Measurements from ENCODE around the gene ABCA1. TPM values are rescaled to one million over a fixed set of nuclear protein-coding genes. Genes with fewer than 3 reads are reported as not detected.

The ABCA1 gene
- total and polyA plus RNA-seq, 2 of the 4 experiments (the other 2 are of a cell fraction) = 5.8 to 52.2 TPM

DNA sequence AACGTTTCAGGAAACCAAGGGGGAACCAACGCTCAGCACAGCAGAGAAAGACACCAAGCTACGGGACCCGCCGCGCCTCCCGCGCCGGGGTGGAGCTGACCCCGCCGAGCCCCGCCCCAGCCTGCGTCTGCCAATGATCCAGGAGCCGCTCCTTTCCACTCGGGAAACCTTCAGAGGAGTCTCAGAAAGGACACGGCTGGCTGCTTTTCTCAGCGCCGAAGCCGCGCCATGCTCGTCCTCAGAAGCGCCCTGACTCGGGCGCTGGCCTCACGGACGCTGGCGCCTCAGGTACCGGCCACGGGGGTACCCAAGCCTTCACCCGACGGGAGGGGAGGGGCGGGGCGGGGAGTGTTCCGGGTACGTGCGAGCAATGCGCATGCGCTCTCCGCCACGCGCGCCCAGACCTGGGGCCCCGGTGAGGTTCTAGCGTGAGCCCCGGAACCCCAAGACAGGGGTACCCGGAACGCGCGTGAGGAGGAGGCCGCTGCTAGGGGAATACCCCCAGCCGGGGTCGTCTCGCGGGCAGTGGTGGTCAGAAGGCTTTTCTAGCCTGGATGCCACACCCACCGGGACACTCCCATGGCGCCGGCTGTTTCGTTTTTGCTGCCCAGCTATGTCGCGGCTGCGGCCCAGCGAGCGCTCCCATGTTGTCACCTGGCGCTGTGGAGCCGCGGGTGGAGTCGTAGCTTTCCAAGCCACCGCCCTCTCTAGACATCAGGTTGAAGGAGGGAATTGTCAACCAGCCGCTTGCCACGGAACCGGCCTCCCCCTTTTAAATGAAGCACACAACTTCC is 180.2 kb downstream of the ABCA1 start, which contains the start of gene NIPSNAP3A:
TSS of gene NIPSNAP3A (plus strand) at position 119 of the 794 bp plus-strand sequence. CDS start at position 229, 110 bp downstream.
- peak within 1 kb of the TSS; percentile 93 for H2BK5ac ChIP-seq (ENCODE audit: low read depth, low read length, poor library complexity, severe bottlenecking)
- H3K56ac ChIP-seq (ENCODE audit: extremely low read depth, insufficient read depth, low read length) = peak within 1 kb of the TSS; percentile 85
- peak within 1 kb of the TSS; percentile 86 for H4K91ac ChIP-seq (ENCODE audit: insufficient read depth, low read depth, low read length)
- intact Hi-C loops (cut with micrococcal nuclease) = loop anchor here (5.0 kb wide), 1 partner anchor 655 kb away; the partner anchor contains the start of gene SMC2
- H3K27me3 ChIP-seq (ENCODE audit: control insufficient read depth, insufficient read depth, low read length) = no peaks in the 10 kb centered on the region
- CTCF ChIA-PET = no interaction called here
- peak within 1 kb of the TSS; percentile 71 for H3K9ac ChIP-seq (ENCODE audit: low read depth, low read length)
- peak within 1 kb of the TSS; percentile 16; the same call in 1 of the 2 replicates for H2AK5ac ChIP-seq (ENCODE audit: low read depth, low read length)
- H3K18ac ChIP-seq (ENCODE audit: low read depth, low read length) = peak within 1 kb of the TSS; percentile 43
- TF ChIP-seq POLR2A (IDR thresholded peaks at IDR 0.05; ENCODE audit: low read depth, low read length) (peak; percentile 42; the same call in 1 of the 2 replicates), MXI1 (IDR thresholded peaks at IDR 0.05; ENCODE audit: borderline replicate concordance, low read depth, low read length) (peak; percentile 44), FOS (IDR thresholded peaks at IDR 0.05; ENCODE audit: low read depth, low read length) (no peak), MAZ (IDR thresholded peaks at IDR 0.05; ENCODE audit: borderline replicate concordance, low read depth, low read length) (no peak; the same call in 1 of the 2 replicates), MAFK (IDR thresholded peaks at IDR 0.05; ENCODE audit: low read depth, low read length) (no peak), NFE2L2 (IDR thresholded peaks at IDR 0.05; ENCODE audit: low read depth, low read length) (no peak)
- peak within 1 kb of the TSS; percentile 83 for H3K27ac ChIP-seq (ENCODE audit: insufficient read depth, low read length)
- H3K9me1 ChIP-seq (ENCODE audit: insufficient read depth, low read length) = no peaks in the 10 kb centered on the region
- H2BK120ac ChIP-seq (ENCODE audit: low read depth, low read length) = peak within 1 kb of the TSS; percentile 93
- H4K5ac ChIP-seq (ENCODE audit: low read depth, low read length) = peak within 1 kb of the TSS; percentile 53
- peaks cover 1% of the 10 kb centered on the region; the same call in 1 of the 2 replicates for H3K36me3 ChIP-seq (ENCODE audit: control insufficient read depth, insufficient read depth, low read length)
- H3K9me3 ChIP-seq (ENCODE audit: control insufficient read depth, insufficient read depth, low read length) = no peaks in the 10 kb centered on the region
- H3K4me3 ChIP-seq (ENCODE audit: insufficient read depth, low read depth, low read length) = peak within 1 kb of the TSS; percentile 80
- POLR2A ChIA-PET (ENCODE audit: unreplicated experiment) = no interaction called here
- peak within 1 kb of the TSS; percentile 99 for H3K4me2 ChIP-seq (ENCODE audit: low read depth, low read length)
- H4K20me1 ChIP-seq (ENCODE audit: insufficient read depth, low read length) = no peaks in the 10 kb centered on the region
- peak within 1 kb of the TSS; percentile 60 to 95 for H4K8ac ChIP-seq (ENCODE audit: low read depth in 2 of 2, low read length in 2 of 2)
- DNase-seq = peak; percentile 49
- in situ Hi-C loops (cut with MboI; ENCODE audit: low sequenced_read_pairs) = no loop called here
- H3K4ac ChIP-seq (ENCODE audit: low read depth, low read length) = peak within 1 kb of the TSS; percentile 95
- peak within 1 kb of the TSS; percentile 100 for H2AFZ ChIP-seq (replicated peaks; ENCODE audit: low read length, poor library complexity)
- H2BK20ac ChIP-seq (ENCODE audit: low read depth, low read length) = peak within 1 kb of the TSS; percentile 86
- dilution Hi-C loops (cut with HindIII; ENCODE audit: low sequenced_read_pairs, unreplicated experiment) = no loop called here
- H3K79me1 ChIP-seq (ENCODE audit: low read depth in 1 of 2, low read length in 2 of 2) = peaks cover 11 to 24% of the 10 kb centered on the region in 2 experiments
- H3K4me1 ChIP-seq (ENCODE audit: control insufficient read depth, insufficient read depth, low read length) = peaks cover 2% of the 10 kb centered on the region; the same call in 1 of the 2 replicates
- peak; percentile 96 for ATAC-seq (ENCODE audit: low read depth)
- H3K14ac ChIP-seq (replicated peaks; ENCODE audit: low read depth, low read length) = peak within 1 kb of the TSS; percentile 99
- H2BK15ac ChIP-seq (ENCODE audit: low read depth, low read length) = peak within 1 kb of the TSS; percentile 32; the same call in 1 of the 3 replicates
- H3K23ac ChIP-seq (ENCODE audit: low read depth, low read length) = peak within 1 kb of the TSS; percentile 99
- no TSS peak for BruUV-seq (replicated peaks)
- 0% methylated on average over 29 of the region's 71 CpGs; no CpG with 5 or more reads in 1 of the 2 experiments for WGBS, 2 experiments (ENCODE audit: extremely low coverage in 2 of 2, insufficient read length in 1 of 2)
- H2AK9ac ChIP-seq (replicated peaks; ENCODE audit: low read depth, low read length, poor library complexity) = peak within 1 kb of the TSS; percentile 99
